Ectodermal cell (in vitro differentiated cells): Measurements from ENCODE around the gene TSPAN14. TPM values are rescaled to one million over a fixed set of nuclear protein-coding genes. Genes with fewer than 3 reads are reported as not detected.
A peak's percentile ranks its signal among the peaks of the same experiment; 100 is the strongest.

ENCODE experiments used
- H3K27ac ChIP-seq: 2 replicates; pipeline ENCODE4 v1.7.0; 2013; ENCODE audit warnings: mild to moderate bottlenecking, low read depth, low read length; ENCODE audit not compliant: insufficient read depth, poor library complexity, severe bottlenecking
- H3K27me3 ChIP-seq: 2 replicates; pipeline ENCODE4 v1.7.0; 2013; ENCODE audit warnings: mild to moderate bottlenecking, low read length; ENCODE audit not compliant: insufficient read depth, control insufficient read depth, poor library complexity, severe bottlenecking
- H3K36me3 ChIP-seq: one replicate; pipeline ENCODE4 v1.7.0; 2013; ENCODE audit warnings: low read length; ENCODE audit not compliant: control insufficient read depth, insufficient read depth
- H3K4me1 ChIP-seq: one replicate; pipeline ENCODE4 v1.7.0; 2013; ENCODE audit warnings: low read length; ENCODE audit not compliant: control insufficient read depth, insufficient read depth
- H3K4me3 ChIP-seq: 2 replicates; pipeline ENCODE4 v1.7.0; 2013; ENCODE audit warnings: low read depth, low read length, control low read depth; ENCODE audit not compliant: insufficient read depth
- H3K9me3 ChIP-seq: 2 replicates; pipeline ENCODE4 v1.7.0; 2013; ENCODE audit warnings: mild to moderate bottlenecking, low read length, moderate library complexity; ENCODE audit not compliant: control insufficient read depth
- WGBS, 2 experiments: methylation state at CpG; one replicate each; pipeline ENCODE4 v1.1.7; 2013; ENCODE audit warnings: missing lambda C conversion rate in 2 of 2; 5-methylcytosine and 5-hydroxymethylcytosine counted together
- polyA plus RNA-seq, 4 experiments: library from polyadenylated mRNA; stranded (reverse); fragments of 50-300 nt; gene quantifications; one replicate each; pipeline ENCODE4 v1.2.3, GENCODE V29; 2013

TSPAN14 gene
- 109 TPM for polyA plus RNA-seq (2013, experiment 1 of 4)
- 121 TPM for polyA plus RNA-seq (2013, experiment 2 of 4)
- polyA plus RNA-seq (2013, experiment 3 of 4), result 107 TPM
- 122 TPM for polyA plus RNA-seq (2013, experiment 4 of 4)

- H3K4me1 ChIP-seq, result peaks cover 25% of the 10 kb centered on the region
- no peaks in the 10 kb centered on the region for H3K36me3 ChIP-seq
- 0% methylated on average over 97 of the region's 97 CpGs for WGBS, 2 experiments
These were observed at the start of gene TSPAN14 for GRCh38 chr10:80453842-80454512. TSPAN14 (plus strand) TSS chr10:80454310; CDS start chr10:80489234, 34,924 bp downstream.

GRCh38 chr10:80405035-80405434 lies 49.1 kb upstream of the TSPAN14 start:
- peaks cover 4% of the 10 kb centered on the region for H3K4me1 ChIP-seq
- no peaks in the 10 kb centered on the region for H3K9me3 ChIP-seq
- H3K36me3 ChIP-seq, result no peaks in the 10 kb centered on the region
- no peaks in the 10 kb centered on the region for H3K27me3 ChIP-seq
- no peak overlapping the region for H3K27ac ChIP-seq
- H3K4me3 ChIP-seq, result no peak overlapping the region
- WGBS, 2 experiments, result 90 to 100% methylated on average over 1 of the region's 1 CpG

More at GRCh38 chr10:80453842-80454512, at the start of gene TSPAN14:
- no peaks in the 10 kb centered on the region for H3K9me3 ChIP-seq
- H3K27me3 ChIP-seq, result no peaks in the 10 kb centered on the region
- H3K4me3 ChIP-seq, result peak within 1 kb of the TSS; percentile 91
- peak within 1 kb of the TSS; percentile 87 for H3K27ac ChIP-seq

GRCh38 chr10:80405626-80406025 lies 48.5 kb upstream of the TSPAN14 start:
- Histone ChIP-seq H3K9me3 (no peaks in the 10 kb centered on the region), H3K36me3 (no peaks in the 10 kb centered on the region), H3K4me3 (no peak overlapping the region), H3K27ac (no peak overlapping the region), H3K4me1 (peaks cover 4% of the 10 kb centered on the region), H3K27me3 (no peaks in the 10 kb centered on the region)
- 36 to 54% methylated on average over 4 of the region's 4 CpGs for WGBS, 2 experiments

GRCh38 chr10:80406204-80406603 lies 47.9 kb upstream of the TSPAN14 start:
- Histone ChIP-seq H3K9me3 (no peaks in the 10 kb centered on the region), H3K27me3 (no peaks in the 10 kb centered on the region), H3K4me1 (peaks cover 4% of the 10 kb centered on the region), H3K4me3 (no peak overlapping the region), H3K27ac (no peak overlapping the region), H3K36me3 (no peaks in the 10 kb centered on the region)
- 90% methylated on average over 4 of the region's 4 CpGs for WGBS, 2 experiments

- WGBS, 2 experiments, result 52 to 62% methylated on average over 14 to 16 of the region's 16 CpGs
- Histone ChIP-seq H3K4me1 (peaks cover 7% of the 10 kb centered on the region), H3K27me3 (no peaks in the 10 kb centered on the region), H3K36me3 (no peaks in the 10 kb centered on the region), H3K4me3 (peak overlapping the region; percentile 67), H3K27ac (no peak overlapping the region), H3K9me3 (no peaks in the 10 kb centered on the region)
These were observed 46.3 kb upstream of the TSPAN14 start for GRCh38 chr10:80407812-80408241.

GRCh38 chr10:80408242-80409101 lies 45.6 kb upstream of the TSPAN14 start, which contains the start of gene PRXL2A:
PRXL2A (plus strand) TSS chr10:80408551; CDS start chr10:80420468, 11,917 bp downstream.
- Histone ChIP-seq H3K36me3 (no peaks in the 10 kb centered on the region), H3K9me3 (no peaks in the 10 kb centered on the region), H3K4me3 (peak within 1 kb of the TSS; percentile 67), H3K4me1 (peaks cover 12% of the 10 kb centered on the region), H3K27me3 (no peaks in the 10 kb centered on the region), H3K27ac (no peak within 1 kb of the TSS)
- WGBS, 2 experiments, result 1% methylated on average over 96 of the region's 96 CpGs

- no peaks in the 10 kb centered on the region for H3K36me3 ChIP-seq
- H3K4me1 ChIP-seq, result peaks cover 16% of the 10 kb centered on the region
- peak overlapping the region; percentile 67 for H3K4me3 ChIP-seq
- H3K27ac ChIP-seq, result no peak overlapping the region
- H3K9me3 ChIP-seq, result no peaks in the 10 kb centered on the region
- WGBS, 2 experiments, result 22% methylated on average over 12 of the region's 12 CpGs
- no peaks in the 10 kb centered on the region for H3K27me3 ChIP-seq
These were observed 45.0 kb upstream of the TSPAN14 start for GRCh38 chr10:80409121-80409520.

GRCh38 chr10:80410122-80410521 lies 44.0 kb upstream of the TSPAN14 start:
- 89 to 93% methylated on average over 2 of the region's 2 CpGs for WGBS, 2 experiments

GRCh38 chr10:80410578-80411145 lies 43.4 kb upstream of the TSPAN14 start:
- WGBS, 2 experiments, result 86 to 98% methylated on average over 3 to 5 of the region's 5 CpGs
- no peak overlapping the region for H3K4me3 ChIP-seq
- peaks cover 21% of the 10 kb centered on the region for H3K4me1 ChIP-seq

More at GRCh38 chr10:80410122-80410521, 44.0 kb upstream of the TSPAN14 start:
- no peaks in the 10 kb centered on the region for H3K9me3 ChIP-seq
- H3K27ac ChIP-seq, result no peak overlapping the region
- peaks cover 16% of the 10 kb centered on the region for H3K4me1 ChIP-seq
- H3K36me3 ChIP-seq, result peaks cover 2% of the 10 kb centered on the region
- no peaks in the 10 kb centered on the region for H3K27me3 ChIP-seq
- no peak overlapping the region for H3K4me3 ChIP-seq

More at GRCh38 chr10:80410578-80411145, 43.4 kb upstream of the TSPAN14 start:
- Histone ChIP-seq H3K27me3 (no peaks in the 10 kb centered on the region), H3K9me3 (no peaks in the 10 kb centered on the region), H3K36me3 (peaks cover 5% of the 10 kb centered on the region), H3K27ac (no peak overlapping the region)
